Medulla oblongata (tissue), 1 donor: ENCODE data around the gene UTP18.
"Not testable (repeated sequence)": the region's sequence is repeated elsewhere in the genome, so short reads cannot be mapped to it uniquely, and the experiment has no call there.

ENCODE experiments used
- DNase-seq: peaks from one replicate; pipeline ENCODE4 v3.0.0-alpha.2; 2015; ENCODE audit errors: extremely low spot score

UTP18 gene

DNA sequence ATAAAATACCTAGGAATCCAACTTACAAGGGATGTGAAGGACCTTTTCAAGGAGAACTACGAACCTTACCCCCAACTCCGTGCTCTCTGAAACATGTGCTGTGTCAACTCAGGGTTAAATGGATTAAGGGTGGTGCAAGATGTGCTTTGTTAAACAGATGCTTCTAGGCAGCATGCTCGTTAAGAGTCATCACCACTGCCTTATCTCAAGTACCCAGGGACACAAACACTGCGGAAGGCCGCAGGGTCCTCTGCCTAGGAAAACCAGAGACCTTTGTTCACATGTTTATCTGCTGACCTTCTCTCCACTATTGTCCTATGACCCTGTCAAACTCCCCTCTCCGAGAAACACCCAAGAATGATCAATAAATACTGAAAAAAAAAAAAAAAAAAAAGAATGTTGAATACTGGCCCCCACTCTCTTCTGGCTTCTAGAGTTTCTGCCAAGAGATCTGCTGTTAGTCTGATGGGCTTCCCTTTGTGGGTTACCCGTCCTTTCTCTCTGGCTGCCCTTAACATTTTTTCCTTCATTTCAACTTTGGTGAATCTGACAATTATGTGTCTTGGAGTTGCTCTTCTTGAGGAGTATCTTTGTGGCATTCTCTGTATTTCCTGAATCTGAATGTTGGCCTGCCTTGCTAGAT lies 70.6 kb downstream of the UTP18 start:
- DNase-seq, result not testable (repeated sequence)

- no peak for DNase-seq
Measured at GRCh38 chr17:51335006-51335590, 74.8 kb downstream of the UTP18 start.

- no peak for DNase-seq
Measured at GRCh38 chr17:51335883-51336822, 75.8 kb downstream of the UTP18 start.

- DNase-seq, result no peak
Measured at GRCh38 chr17:51341457-51341856, 81.1 kb downstream of the UTP18 start.

DNA sequence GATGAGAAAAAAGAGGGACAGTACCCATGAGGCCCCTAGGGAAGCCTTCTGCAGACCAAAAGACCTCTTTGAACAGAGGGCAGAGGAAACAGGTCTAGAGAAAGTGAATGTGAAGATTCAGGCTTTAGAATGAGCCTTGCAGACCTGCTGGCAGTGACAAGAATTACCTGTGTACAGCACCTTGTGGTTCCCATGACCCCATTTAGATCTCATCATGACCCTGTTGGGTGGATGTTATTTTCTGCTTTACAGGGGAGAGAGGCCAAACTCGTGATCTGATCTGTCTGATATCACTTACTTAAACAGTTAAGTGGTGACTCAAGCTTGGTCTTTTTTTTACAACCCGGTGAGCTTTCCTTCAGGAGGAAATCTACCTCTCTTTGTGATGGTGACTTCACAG lies 81.9 kb downstream of the UTP18 start:
- no peak for DNase-seq

DNA sequence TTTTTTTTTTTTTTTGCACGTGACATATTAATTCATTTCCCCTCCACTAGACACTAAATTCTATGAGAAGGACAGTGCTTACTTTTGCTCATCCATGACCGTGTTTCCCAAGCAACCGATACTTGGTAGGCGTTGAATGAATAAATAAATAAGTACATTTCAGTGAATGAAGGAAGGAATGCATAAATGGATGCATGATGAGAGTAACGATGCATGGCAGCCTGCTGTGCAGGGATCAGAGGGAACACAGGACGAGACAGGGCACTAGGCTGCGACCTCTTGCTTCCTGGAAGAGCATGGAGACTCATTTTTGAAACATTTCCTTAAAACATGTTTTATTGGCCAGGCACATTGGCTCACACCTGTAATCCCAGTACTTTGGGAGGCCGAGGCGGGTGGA lies 84.2 kb downstream of the UTP18 start:
- DNase-seq, result no peak

GRCh38 chr17:51346218-51346982 lies 86.1 kb downstream of the UTP18 start:
- DNase-seq, result peak; percentile 84
